ENCODE data around the gene STX4. TPM values are rescaled to one million over a fixed set of nuclear protein-coding genes. Genes with fewer than 3 reads are reported as not detected.
A peak's percentile ranks its signal among the peaks of the same experiment; 100 is the strongest.

The STX4 gene
- total and polyA plus RNA-seq, 9 of the 15 experiments (the other 6 are each of a cell fraction or from before 2014, with no cell fraction given), result 3.2 to 48.0 (median 21.5) TPM

DNA sequence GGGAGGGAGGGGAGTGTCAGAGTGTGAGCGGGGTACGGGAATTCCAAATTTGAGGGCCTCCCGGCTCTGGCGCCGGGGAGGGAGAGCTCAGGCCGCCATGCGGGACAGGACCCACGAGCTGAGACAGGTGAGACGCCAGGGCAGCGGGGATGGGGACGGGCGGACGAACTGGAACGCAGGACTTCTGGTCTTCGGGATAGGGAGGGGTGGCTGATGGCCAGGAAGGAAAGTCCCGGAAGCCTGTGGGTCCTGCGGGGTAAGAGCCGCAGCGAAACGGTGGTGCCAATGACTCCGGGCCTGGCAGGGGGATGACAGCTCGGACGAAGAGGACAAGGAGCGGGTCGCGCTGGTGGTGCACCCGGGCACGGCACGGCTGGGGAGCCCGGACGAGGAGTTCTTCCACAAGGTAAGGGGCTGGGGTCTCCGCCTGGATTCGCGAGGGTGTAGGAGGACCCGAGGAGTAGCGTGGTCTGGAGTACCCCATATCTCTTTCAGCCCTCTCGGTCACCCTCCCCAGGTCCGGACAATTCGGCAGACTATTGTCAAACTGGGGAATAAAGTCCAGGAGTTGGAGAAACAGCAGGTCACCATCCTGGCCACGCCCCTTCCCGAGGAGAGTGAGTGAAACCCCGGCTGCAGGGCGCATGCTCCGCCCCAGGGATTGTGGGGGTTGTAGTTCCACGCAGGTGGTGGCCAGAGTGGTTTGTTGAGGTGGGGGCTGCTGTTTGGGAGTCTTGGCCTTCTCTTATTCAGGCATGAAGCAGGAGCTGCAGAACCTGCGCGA, 543 bp downstream of the STX4 start (continued):
- TF ChIP-seq, protein P1, sequence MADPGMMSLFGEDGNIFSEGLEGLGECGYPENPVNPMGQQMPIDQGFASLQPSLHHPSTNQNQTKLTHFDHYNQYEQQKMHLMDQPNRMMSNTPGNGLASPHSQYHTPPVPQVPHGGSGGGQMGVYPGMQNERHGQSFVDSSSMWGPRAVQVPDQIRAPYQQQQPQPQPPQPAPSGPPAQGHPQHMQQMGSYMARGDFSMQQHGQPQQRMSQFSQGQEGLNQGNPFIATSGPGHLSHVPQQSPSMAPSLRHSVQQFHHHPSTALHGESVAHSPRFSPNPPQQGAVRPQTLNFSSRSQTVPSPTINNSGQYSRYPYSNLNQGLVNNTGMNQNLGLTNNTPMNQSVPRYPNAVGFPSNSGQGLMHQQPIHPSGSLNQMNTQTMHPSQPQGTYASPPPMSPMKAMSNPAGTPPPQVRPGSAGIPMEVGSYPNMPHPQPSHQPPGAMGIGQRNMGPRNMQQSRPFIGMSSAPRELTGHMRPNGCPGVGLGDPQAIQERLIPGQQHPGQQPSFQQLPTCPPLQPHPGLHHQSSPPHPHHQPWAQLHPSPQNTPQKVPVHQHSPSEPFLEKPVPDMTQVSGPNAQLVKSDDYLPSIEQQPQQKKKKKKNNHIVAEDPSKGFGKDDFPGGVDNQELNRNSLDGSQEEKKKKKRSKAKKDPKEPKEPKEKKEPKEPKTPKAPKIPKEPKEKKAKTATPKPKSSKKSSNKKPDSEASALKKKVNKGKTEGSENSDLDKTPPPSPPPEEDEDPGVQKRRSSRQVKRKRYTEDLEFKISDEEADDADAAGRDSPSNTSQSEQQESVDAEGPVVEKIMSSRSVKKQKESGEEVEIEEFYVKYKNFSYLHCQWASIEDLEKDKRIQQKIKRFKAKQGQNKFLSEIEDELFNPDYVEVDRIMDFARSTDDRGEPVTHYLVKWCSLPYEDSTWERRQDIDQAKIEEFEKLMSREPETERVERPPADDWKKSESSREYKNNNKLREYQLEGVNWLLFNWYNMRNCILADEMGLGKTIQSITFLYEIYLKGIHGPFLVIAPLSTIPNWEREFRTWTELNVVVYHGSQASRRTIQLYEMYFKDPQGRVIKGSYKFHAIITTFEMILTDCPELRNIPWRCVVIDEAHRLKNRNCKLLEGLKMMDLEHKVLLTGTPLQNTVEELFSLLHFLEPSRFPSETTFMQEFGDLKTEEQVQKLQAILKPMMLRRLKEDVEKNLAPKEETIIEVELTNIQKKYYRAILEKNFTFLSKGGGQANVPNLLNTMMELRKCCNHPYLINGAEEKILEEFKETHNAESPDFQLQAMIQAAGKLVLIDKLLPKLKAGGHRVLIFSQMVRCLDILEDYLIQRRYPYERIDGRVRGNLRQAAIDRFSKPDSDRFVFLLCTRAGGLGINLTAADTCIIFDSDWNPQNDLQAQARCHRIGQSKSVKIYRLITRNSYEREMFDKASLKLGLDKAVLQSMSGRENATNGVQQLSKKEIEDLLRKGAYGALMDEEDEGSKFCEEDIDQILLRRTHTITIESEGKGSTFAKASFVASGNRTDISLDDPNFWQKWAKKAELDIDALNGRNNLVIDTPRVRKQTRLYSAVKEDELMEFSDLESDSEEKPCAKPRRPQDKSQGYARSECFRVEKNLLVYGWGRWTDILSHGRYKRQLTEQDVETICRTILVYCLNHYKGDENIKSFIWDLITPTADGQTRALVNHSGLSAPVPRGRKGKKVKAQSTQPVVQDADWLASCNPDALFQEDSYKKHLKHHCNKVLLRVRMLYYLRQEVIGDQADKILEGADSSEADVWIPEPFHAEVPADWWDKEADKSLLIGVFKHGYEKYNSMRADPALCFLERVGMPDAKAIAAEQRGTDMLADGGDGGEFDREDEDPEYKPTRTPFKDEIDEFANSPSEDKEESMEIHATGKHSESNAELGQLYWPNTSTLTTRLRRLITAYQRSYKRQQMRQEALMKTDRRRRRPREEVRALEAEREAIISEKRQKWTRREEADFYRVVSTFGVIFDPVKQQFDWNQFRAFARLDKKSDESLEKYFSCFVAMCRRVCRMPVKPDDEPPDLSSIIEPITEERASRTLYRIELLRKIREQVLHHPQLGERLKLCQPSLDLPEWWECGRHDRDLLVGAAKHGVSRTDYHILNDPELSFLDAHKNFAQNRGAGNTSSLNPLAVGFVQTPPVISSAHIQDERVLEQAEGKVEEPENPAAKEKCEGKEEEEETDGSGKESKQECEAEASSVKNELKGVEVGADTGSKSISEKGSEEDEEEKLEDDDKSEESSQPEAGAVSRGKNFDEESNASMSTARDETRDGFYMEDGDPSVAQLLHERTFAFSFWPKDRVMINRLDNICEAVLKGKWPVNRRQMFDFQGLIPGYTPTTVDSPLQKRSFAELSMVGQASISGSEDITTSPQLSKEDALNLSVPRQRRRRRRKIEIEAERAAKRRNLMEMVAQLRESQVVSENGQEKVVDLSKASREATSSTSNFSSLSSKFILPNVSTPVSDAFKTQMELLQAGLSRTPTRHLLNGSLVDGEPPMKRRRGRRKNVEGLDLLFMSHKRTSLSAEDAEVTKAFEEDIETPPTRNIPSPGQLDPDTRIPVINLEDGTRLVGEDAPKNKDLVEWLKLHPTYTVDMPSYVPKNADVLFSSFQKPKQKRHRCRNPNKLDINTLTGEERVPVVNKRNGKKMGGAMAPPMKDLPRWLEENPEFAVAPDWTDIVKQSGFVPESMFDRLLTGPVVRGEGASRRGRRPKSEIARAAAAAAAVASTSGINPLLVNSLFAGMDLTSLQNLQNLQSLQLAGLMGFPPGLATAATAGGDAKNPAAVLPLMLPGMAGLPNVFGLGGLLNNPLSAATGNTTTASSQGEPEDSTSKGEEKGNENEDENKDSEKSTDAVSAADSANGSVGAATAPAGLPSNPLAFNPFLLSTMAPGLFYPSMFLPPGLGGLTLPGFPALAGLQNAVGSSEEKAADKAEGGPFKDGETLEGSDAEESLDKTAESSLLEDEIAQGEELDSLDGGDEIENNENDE (IDR thresholded peaks at IDR 0.05; ENCODE audit: low read depth, low read length), result no peak
- TF ChIP-seq MXI1 (IDR thresholded peaks at IDR 0.05; ENCODE audit: low read depth, low read length) (0 out of 2 replicates have a peak, but pooled peaks have one; percentile 18), ZNF408 (CRISPR knock-in tag; IDR thresholded peaks at IDR 0.05; ENCODE audit: low read depth) (no peak), ZNF75A (CRISPR knock-in tag; IDR thresholded peaks at IDR 0.05) (no peak), DEAF1 (CRISPR knock-in tag; IDR thresholded peaks at IDR 0.05) (no peak), HNRNPH1 (optimal IDR thresholded peaks at IDR 0.05; ENCODE audit: low read depth, low read length) (no peak)
- TF ChIP-seq, protein P2, sequence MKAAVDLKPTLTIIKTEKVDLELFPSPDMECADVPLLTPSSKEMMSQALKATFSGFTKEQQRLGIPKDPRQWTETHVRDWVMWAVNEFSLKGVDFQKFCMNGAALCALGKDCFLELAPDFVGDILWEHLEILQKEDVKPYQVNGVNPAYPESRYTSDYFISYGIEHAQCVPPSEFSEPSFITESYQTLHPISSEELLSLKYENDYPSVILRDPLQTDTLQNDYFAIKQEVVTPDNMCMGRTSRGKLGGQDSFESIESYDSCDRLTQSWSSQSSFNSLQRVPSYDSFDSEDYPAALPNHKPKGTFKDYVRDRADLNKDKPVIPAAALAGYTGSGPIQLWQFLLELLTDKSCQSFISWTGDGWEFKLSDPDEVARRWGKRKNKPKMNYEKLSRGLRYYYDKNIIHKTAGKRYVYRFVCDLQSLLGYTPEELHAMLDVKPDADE (conservative IDR thresholded peaks at IDR 0.05; ENCODE audit: control insufficient read depth, low read depth, low read length), result peak; percentile 85

Measured in K562 (cell line).